Loucy (cell line): ENCODE measurements around the gene EFEMP1.

Experiments
- H2AFZ ChIP-seq: fragments of 200-600 bp; sonication (generic); 2 replicates; pipeline ENCODE4 v1.6.0; 2016; ENCODE audit warnings: antibody characterized with exemption, mild to moderate bottlenecking, low read length, moderate library complexity
- H3F3A ChIP-seq: fragments of 200-600 bp; 2 replicates; pipeline ENCODE4 v1.6.0; 2016; ENCODE audit warnings: antibody characterized with exemption, low read depth, mild to moderate bottlenecking
- H3K27me3 ChIP-seq: fragments of 200-600 bp; sonication (generic); 2 replicates; pipeline ENCODE4 v1.6.1; 2014; ENCODE audit warnings: low read length, mild to moderate bottlenecking; ENCODE audit not compliant: insufficient read depth, poor library complexity, severe bottlenecking
- H3K36me3 ChIP-seq: fragments of 200-600 bp; sonication (generic); 2 replicates; pipeline ENCODE4 v1.6.1; 2016; ENCODE audit warnings: low read length; ENCODE audit not compliant: insufficient read depth
- H3K4me1 ChIP-seq: fragments of 200-600 bp; sonication (generic); 2 replicates; pipeline ENCODE4 v1.5.1; 2014; ENCODE audit warnings: low read length, mild to moderate bottlenecking; ENCODE audit not compliant: insufficient read depth, poor library complexity, severe bottlenecking
- H3K4me2 ChIP-seq: fragments of 200-600 bp; sonication (generic); 2 replicates; pipeline ENCODE4 v1.6.0; 2014; ENCODE audit warnings: antibody characterized with exemption, low read length, low read depth, mild to moderate bottlenecking; ENCODE audit not compliant: poor library complexity, severe bottlenecking
- H3K4me3 ChIP-seq: fragments of 200-600 bp; sonication (generic); 2 replicates; pipeline ENCODE4 v1.5.1; 2014; ENCODE audit warnings: low read length, mild to moderate bottlenecking, mixed read lengths; ENCODE audit not compliant: poor library complexity, severe bottlenecking
- H3K79me2 ChIP-seq: fragments of 200-600 bp; sonication (generic); 2 replicates; pipeline ENCODE4 v1.6.1; 2014; ENCODE audit warnings: low read length; ENCODE audit not compliant: insufficient read depth
- H3K9ac ChIP-seq: fragments of 200-600 bp; sonication (generic); 2 replicates; pipeline ENCODE4 v1.6.0; 2014; ENCODE audit warnings: mild to moderate bottlenecking, low read depth, low read length, moderate library complexity; ENCODE audit not compliant: poor library complexity, severe bottlenecking
- H3K9me2 ChIP-seq: fragments of 200-600 bp; sonication (generic); replicated peaks from 2 replicates; pipeline ENCODE4 v1.6.1; 2016; ENCODE audit warnings: low read depth, low read length, mixed read lengths
- H3K9me3 ChIP-seq: fragments of 200-600 bp; sonication (generic); 2 replicates; pipeline ENCODE4 v1.6.1; 2014; ENCODE audit warnings: mild to moderate bottlenecking, antibody characterized with exemption, low read length, low read depth; ENCODE audit not compliant: insufficient read depth
- H4K20me1 ChIP-seq: fragments of 200-600 bp; sonication (generic); 2 replicates; pipeline ENCODE4 v1.6.0; 2014; ENCODE audit warnings: antibody characterized with exemption, low read length, mild to moderate bottlenecking; ENCODE audit not compliant: insufficient read depth, poor library complexity, severe bottlenecking
- EZH2phosphoT487 ChIP-seq: fragments of 200-600 bp; IDR thresholded peaks from 2 replicates; pipeline ENCODE4 v1.6.1; 2018; ENCODE audit warnings: antibody characterized with exemption, mild to moderate bottlenecking, moderate library complexity, borderline replicate concordance
- TF ChIP-seq, protein P1 (sequence below): fragments of 200-600 bp; sonication (generic); conservative IDR thresholded peaks from 2 replicates; pipeline ENCODE4 v1.5.1; 2014; ENCODE audit warnings: mild to moderate bottlenecking, antibody characterized with exemption, low read length

EFEMP1 gene

DNA sequence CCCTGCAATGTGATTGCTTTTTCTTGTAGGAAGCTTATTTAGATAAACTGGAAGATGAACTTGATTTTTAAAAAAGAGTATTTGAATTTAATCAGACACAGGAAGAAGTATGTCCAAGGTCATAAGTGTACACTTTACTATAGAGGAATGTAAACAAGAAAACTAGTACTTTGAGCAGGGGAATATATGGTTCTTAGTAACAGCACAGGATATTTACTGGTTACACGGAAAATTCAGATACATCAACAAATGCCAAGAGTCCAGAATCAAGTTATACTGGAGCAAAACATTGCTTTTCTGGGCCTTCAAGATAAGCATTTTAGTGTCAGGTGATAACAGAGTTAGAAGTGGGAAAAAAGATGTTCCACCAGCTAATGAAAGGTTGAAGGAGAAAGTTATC lies 75.5 kb downstream of the EFEMP1 start:
- Histone ChIP-seq H3K9ac (no peak overlapping the region), H3K4me3 (no peak overlapping the region), H4K20me1 (no peaks in the 10 kb centered on the region), H2AFZ (no peak overlapping the region), H3K36me3 (no peaks in the 10 kb centered on the region), H3K4me2 (no peak overlapping the region), H3K27me3 (no peaks in the 10 kb centered on the region), H3K4me1 (no peaks in the 10 kb centered on the region), H3K79me2 (no peaks in the 10 kb centered on the region), H3K9me2 (no peaks in the 10 kb centered on the region), H3K9me3 (no peaks in the 10 kb centered on the region), H3F3A (no peaks in the 10 kb centered on the region)
- no peak for TF ChIP-seq EZH2phosphoT487
- TF ChIP-seq, protein P1, sequence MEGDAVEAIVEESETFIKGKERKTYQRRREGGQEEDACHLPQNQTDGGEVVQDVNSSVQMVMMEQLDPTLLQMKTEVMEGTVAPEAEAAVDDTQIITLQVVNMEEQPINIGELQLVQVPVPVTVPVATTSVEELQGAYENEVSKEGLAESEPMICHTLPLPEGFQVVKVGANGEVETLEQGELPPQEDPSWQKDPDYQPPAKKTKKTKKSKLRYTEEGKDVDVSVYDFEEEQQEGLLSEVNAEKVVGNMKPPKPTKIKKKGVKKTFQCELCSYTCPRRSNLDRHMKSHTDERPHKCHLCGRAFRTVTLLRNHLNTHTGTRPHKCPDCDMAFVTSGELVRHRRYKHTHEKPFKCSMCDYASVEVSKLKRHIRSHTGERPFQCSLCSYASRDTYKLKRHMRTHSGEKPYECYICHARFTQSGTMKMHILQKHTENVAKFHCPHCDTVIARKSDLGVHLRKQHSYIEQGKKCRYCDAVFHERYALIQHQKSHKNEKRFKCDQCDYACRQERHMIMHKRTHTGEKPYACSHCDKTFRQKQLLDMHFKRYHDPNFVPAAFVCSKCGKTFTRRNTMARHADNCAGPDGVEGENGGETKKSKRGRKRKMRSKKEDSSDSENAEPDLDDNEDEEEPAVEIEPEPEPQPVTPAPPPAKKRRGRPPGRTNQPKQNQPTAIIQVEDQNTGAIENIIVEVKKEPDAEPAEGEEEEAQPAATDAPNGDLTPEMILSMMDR, result no peak

GRCh38 chr2:55846426-55846825 lies 77.2 kb downstream of the EFEMP1 start:
- TF ChIP-seq EZH2phosphoT487, result no peak
- TF ChIP-seq, protein P1, result no peak
- Histone ChIP-seq H3K4me1 (no peaks in the 10 kb centered on the region), H3F3A (no peaks in the 10 kb centered on the region)

GRCh38 chr2:55844986-55845385 lies 78.6 kb downstream of the EFEMP1 start:
- no peak overlapping the region for H3K4me3 ChIP-seq
- H3K9me3 ChIP-seq, result no peaks in the 10 kb centered on the region
- no peak overlapping the region for H2AFZ ChIP-seq
- H3K27me3 ChIP-seq, result no peaks in the 10 kb centered on the region
- no peaks in the 10 kb centered on the region for H3K79me2 ChIP-seq
- no peaks in the 10 kb centered on the region for H3F3A ChIP-seq
- no peaks in the 10 kb centered on the region for H3K9me2 ChIP-seq
- TF ChIP-seq EZH2phosphoT487, result no peak
- TF ChIP-seq, protein P1, result no peak
- H3K4me1 ChIP-seq, result no peaks in the 10 kb centered on the region
- H3K4me2 ChIP-seq, result no peak overlapping the region
- H3K9ac ChIP-seq, result no peak overlapping the region
- H3K36me3 ChIP-seq, result no peaks in the 10 kb centered on the region
- no peaks in the 10 kb centered on the region for H4K20me1 ChIP-seq

More at GRCh38 chr2:55846426-55846825, 77.2 kb downstream of the EFEMP1 start:
- H4K20me1 ChIP-seq, result no peaks in the 10 kb centered on the region
- no peaks in the 10 kb centered on the region for H3K9me2 ChIP-seq
- H3K79me2 ChIP-seq, result no peaks in the 10 kb centered on the region
- H3K4me3 ChIP-seq, result no peak overlapping the region
- no peak overlapping the region for H3K9ac ChIP-seq
- H3K36me3 ChIP-seq, result no peaks in the 10 kb centered on the region
- H2AFZ ChIP-seq, result no peak overlapping the region
- no peaks in the 10 kb centered on the region for H3K27me3 ChIP-seq
- H3K9me3 ChIP-seq, result no peaks in the 10 kb centered on the region
- no peak overlapping the region for H3K4me2 ChIP-seq
